ENCODE data around the gene EAF1.

DNA sequence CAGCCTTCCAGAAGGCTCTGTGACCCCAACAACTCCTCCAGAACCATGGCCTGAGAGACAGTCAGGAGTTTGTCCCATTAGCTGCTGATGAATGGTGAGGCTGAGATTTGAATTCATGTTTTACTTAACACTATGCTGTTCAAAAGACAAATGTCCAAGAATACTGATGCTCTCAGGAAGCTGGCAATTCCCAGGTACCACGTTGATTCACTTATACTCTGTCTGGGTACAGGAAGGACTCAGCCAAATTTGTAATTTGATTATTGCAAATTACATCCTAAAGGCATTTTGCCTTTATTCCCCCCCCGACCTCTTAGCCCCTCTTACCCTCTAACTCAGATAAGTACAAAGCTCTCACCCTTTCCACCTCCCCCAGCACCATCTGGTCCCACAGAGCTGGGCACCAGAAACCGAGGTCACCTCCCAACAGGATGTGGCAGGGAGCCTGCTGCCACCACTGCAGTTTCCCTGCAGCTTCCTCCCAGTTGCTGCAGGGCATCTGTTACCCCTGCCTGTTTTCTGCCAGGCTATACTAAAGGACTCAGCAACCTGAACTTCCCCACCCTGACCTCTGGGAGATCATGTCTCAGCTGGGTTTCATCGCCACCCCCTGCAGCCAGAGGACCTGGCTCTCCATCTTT, 33.6 kb downstream of the EAF1 start:
- TF ChIP-seq, protein P1, sequence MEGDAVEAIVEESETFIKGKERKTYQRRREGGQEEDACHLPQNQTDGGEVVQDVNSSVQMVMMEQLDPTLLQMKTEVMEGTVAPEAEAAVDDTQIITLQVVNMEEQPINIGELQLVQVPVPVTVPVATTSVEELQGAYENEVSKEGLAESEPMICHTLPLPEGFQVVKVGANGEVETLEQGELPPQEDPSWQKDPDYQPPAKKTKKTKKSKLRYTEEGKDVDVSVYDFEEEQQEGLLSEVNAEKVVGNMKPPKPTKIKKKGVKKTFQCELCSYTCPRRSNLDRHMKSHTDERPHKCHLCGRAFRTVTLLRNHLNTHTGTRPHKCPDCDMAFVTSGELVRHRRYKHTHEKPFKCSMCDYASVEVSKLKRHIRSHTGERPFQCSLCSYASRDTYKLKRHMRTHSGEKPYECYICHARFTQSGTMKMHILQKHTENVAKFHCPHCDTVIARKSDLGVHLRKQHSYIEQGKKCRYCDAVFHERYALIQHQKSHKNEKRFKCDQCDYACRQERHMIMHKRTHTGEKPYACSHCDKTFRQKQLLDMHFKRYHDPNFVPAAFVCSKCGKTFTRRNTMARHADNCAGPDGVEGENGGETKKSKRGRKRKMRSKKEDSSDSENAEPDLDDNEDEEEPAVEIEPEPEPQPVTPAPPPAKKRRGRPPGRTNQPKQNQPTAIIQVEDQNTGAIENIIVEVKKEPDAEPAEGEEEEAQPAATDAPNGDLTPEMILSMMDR (IDR thresholded peaks at IDR 0.05), result no peak
- no peak for TF ChIP-seq POLR2AphosphoS5 (IDR thresholded peaks at IDR 0.05)
